OCI-LY7 (cell line): Measurements from ENCODE around the gene AMPH. TPM values are rescaled to one million over a fixed set of nuclear protein-coding genes. Genes with fewer than 3 reads are reported as not detected.
A peak's percentile ranks its signal among the peaks of the same experiment; 100 is the strongest.

Source experiments
- BruUV-seq: library from RNA; stranded (reverse); fragments of 400-500 nt; replicated peaks from 2 replicates; lab custom pipeline; 2021; lab: Mats Ljungman, UMichigan
- CTCF ChIA-PET: fragments of 300-600 bp; sonication (Branson Sonifier 250); formaldehyde crosslinking; loops from one replicate; lab custom pipeline; 2022; ENCODE audit warnings: antibody characterized with exemption; ENCODE audit not compliant: unreplicated experiment; lab: Charles Lee
- POLR2A ChIA-PET: fragments of 300-600 bp; sonication (Branson Sonifier 250); formaldehyde crosslinking; loops from one replicate; lab custom pipeline; 2022; ENCODE audit warnings: antibody characterized with exemption; lab: Charles Lee
- DNase-seq: peaks from one replicate; pipeline ENCODE4 v3.0.0-alpha.2; 2015; ENCODE audit warnings: low spot score
- H2AFZ ChIP-seq: fragments of 200-600 bp; sonication (generic), shearing (Covaris generic); 2 replicates; pipeline ENCODE4 v1.6.1; 2014; ENCODE audit warnings: mild to moderate bottlenecking, antibody characterized with exemption, low read length, moderate library complexity
- H3K27ac ChIP-seq: fragments of 200-600 bp; sonication (generic); 2 replicates; pipeline ENCODE4 v1.5.1; 2014; ENCODE audit warnings: mixed run types, low read depth, mild to moderate bottlenecking, moderate library complexity, low read length, inconsistent platforms; ENCODE audit not compliant: poor library complexity, severe bottlenecking
- H3K36me3 ChIP-seq: fragments of 200-600 bp; sonication (generic); 2 replicates; pipeline ENCODE4 v1.6.1; 2014; ENCODE audit warnings: mild to moderate bottlenecking, antibody characterized with exemption, low read length, moderate library complexity, mixed read lengths; ENCODE audit not compliant: insufficient read depth
- H3K4me1 ChIP-seq: fragments of 200-600 bp; sonication (generic); 2 replicates; pipeline ENCODE4 v1.5.1; 2014; ENCODE audit warnings: mild to moderate bottlenecking, low read length; ENCODE audit not compliant: insufficient read depth, poor library complexity, severe bottlenecking
- H3K4me2 ChIP-seq: fragments of 200-600 bp; sonication (generic); 2 replicates; pipeline ENCODE4 v1.6.1; 2014; ENCODE audit warnings: mild to moderate bottlenecking, low read length
- H3K4me3 ChIP-seq: fragments of 200-600 bp; sonication (generic); 2 replicates; pipeline ENCODE4 v1.5.1; 2014; ENCODE audit warnings: mild to moderate bottlenecking, low read depth, low read length; ENCODE audit not compliant: poor library complexity, severe bottlenecking
- H3K79me2 ChIP-seq: fragments of 200-600 bp; sonication (generic); 2 replicates; pipeline ENCODE4 v1.6.1; 2016; ENCODE audit warnings: low read depth, mild to moderate bottlenecking, low read length, moderate library complexity, mixed read lengths; ENCODE audit not compliant: insufficient read depth
- H3K9me2 ChIP-seq: fragments of 200-600 bp; sonication (generic); 2 replicates; pipeline ENCODE4 v1.6.1; 2016; ENCODE audit warnings: mild to moderate bottlenecking, low read length, mixed read lengths; ENCODE audit not compliant: insufficient read depth
- H3K9me3 ChIP-seq: fragments of 200-600 bp; sonication (generic); 2 replicates; pipeline ENCODE4 v1.6.1; 2014; ENCODE audit warnings: mild to moderate bottlenecking, mixed run types, low read length, mixed read lengths
- H4K20me1 ChIP-seq: fragments of 200-600 bp; sonication (generic); 2 replicates; pipeline ENCODE4 v1.6.1; 2014; ENCODE audit warnings: mild to moderate bottlenecking, antibody characterized with exemption, low read length, moderate library complexity, mixed read lengths; ENCODE audit not compliant: insufficient read depth
- EZH2phosphoT487 ChIP-seq: fragments of 200-600 bp; sonication (generic); IDR thresholded peaks from 2 replicates; pipeline ENCODE4 v1.6.1; 2018; ENCODE audit warnings: low read depth, borderline replicate concordance, mild to moderate bottlenecking, mixed run types, antibody characterized with exemption, low read length, moderate library complexity, mixed read lengths
- intact Hi-C: fragments of 100-400 bp; cut with micrococcal nuclease; formaldehyde crosslinking; loops from one replicate; pipeline ENCODE4 v1.10.0; 2022; ENCODE audit not compliant: unreplicated experiment
- total RNA-seq, 2 experiments: library from RNA; depleted of rRNA in 1 of 2; stranded (reverse); fragments of >200 nt in 1 of 2; shearing (Covaris generic) in 1 of 2; gene quantifications; 2 replicates each; pipeline ENCODE4 v1.2.3, GENCODE V29; 2014 to 2022
- TF ChIP-seq, protein P1 (sequence below): fragments of 200-600 bp; sonication (generic); conservative IDR thresholded peaks from 2 replicates; pipeline ENCODE4 v1.5.1; 2014; ENCODE audit warnings: mild to moderate bottlenecking, antibody characterized with exemption, low read length, moderate library complexity, mixed read lengths

AMPH gene
- total RNA-seq, 2 experiments from 2014 or later = not detected

DNA sequence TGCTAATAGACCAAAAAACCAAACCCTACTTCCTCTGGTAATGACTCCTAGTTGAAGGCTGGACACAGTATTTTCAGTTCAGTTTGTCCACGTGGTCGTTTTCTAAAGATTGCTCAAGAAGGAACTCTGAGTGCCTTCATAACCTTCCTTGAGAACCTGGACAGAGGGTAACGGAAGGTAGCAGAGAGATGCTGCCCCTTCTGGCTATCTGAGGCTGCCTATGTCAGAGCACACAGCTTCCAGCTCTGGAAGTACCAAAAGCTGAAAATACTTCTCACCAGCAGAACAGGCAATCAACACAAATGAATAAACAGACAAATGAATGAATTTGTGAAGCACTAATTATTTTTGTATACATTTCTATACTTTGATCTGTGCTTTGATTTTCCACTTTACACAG, 85.2 kb downstream of the AMPH start:
- Histone ChIP-seq H3K4me3 (no peak overlapping the region), H3K36me3 (no peaks in the 10 kb centered on the region), H4K20me1 (no peaks in the 10 kb centered on the region), H3K9me3 (no peaks in the 10 kb centered on the region), H3K79me2 (no peaks in the 10 kb centered on the region), H3K4me1 (no peaks in the 10 kb centered on the region), H3K9me2 (no peaks in the 10 kb centered on the region), H3K4me2 (no peak overlapping the region), H2AFZ (no peak overlapping the region), H3K27ac (no peak overlapping the region)
- BruUV-seq = no TSS peak
- TF ChIP-seq, protein P1, sequence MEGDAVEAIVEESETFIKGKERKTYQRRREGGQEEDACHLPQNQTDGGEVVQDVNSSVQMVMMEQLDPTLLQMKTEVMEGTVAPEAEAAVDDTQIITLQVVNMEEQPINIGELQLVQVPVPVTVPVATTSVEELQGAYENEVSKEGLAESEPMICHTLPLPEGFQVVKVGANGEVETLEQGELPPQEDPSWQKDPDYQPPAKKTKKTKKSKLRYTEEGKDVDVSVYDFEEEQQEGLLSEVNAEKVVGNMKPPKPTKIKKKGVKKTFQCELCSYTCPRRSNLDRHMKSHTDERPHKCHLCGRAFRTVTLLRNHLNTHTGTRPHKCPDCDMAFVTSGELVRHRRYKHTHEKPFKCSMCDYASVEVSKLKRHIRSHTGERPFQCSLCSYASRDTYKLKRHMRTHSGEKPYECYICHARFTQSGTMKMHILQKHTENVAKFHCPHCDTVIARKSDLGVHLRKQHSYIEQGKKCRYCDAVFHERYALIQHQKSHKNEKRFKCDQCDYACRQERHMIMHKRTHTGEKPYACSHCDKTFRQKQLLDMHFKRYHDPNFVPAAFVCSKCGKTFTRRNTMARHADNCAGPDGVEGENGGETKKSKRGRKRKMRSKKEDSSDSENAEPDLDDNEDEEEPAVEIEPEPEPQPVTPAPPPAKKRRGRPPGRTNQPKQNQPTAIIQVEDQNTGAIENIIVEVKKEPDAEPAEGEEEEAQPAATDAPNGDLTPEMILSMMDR = 0 out of 2 replicates have a peak, but pooled peaks have one; percentile 11
- no peak for TF ChIP-seq EZH2phosphoT487
- intact Hi-C loops = no loop called here
- CTCF ChIA-PET = no interaction called here
- no peak for DNase-seq
- POLR2A ChIA-PET = interaction anchor here (0.7 kb wide), 1 partner anchor 33 kb away, joined by 3 read pairs; no protein-coding TSS in a partner anchor

DNA sequence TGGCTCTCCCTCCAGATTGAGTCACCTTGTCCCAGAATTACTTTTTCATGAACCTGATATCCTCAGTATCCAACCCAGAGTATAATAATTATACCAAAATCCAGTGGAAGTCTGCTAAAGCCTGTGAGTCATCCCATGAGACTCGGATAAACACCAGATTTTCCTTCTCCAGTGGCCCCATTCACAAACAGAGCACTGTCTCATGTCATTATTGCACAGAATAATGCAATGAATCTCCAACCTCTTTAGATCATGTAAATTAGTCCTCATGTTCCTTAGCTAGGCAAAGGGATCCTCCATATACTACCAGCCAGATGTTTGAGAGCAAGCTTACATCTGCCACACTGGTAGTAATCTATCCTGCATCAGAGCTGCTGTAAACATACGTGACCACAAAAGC, 89.0 kb downstream of the AMPH start:
- no peaks in the 10 kb centered on the region for H3K9me3 ChIP-seq
- no peak overlapping the region for H3K4me2 ChIP-seq
- POLR2A ChIA-PET = no interaction called here
- H3K4me1 ChIP-seq = no peaks in the 10 kb centered on the region
- H3K79me2 ChIP-seq = no peaks in the 10 kb centered on the region
- no peaks in the 10 kb centered on the region for H3K9me2 ChIP-seq
- no peaks in the 10 kb centered on the region for H4K20me1 ChIP-seq
- no peak overlapping the region for H3K27ac ChIP-seq
- H3K4me3 ChIP-seq = no peak overlapping the region
- TF ChIP-seq EZH2phosphoT487 = no peak
- TF ChIP-seq, protein P1 = no peak
- intact Hi-C loops = no loop called here
- CTCF ChIA-PET = no interaction called here
- H2AFZ ChIP-seq = no peak overlapping the region
- no TSS peak for BruUV-seq
- DNase-seq = no peak
- H3K36me3 ChIP-seq = no peaks in the 10 kb centered on the region

DNA sequence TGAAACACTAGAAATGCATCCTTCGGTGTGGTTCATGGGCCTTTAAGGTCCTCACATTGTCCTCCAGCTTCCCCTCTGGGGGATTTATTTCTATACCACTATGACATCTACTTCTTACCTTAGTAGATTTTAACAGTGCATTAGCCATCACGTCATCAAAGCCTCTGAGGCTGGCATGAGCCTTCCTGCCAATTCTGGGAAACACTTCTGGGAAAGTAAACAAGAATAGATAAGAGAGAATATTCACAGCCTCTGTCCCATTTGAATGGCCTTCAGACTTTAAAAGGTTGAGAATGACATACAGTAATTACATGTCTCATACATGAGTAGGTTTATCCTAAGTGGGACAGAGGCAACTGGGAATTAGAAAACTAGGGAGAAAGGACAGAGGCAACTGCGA, 89.7 kb downstream of the AMPH start:
- TF ChIP-seq EZH2phosphoT487 = no peak
- TF ChIP-seq, protein P1 = no peak
- Histone ChIP-seq H3K27ac (no peak overlapping the region), H2AFZ (no peak overlapping the region), H3K79me2 (no peaks in the 10 kb centered on the region), H3K4me2 (no peak overlapping the region), H3K9me2 (no peaks in the 10 kb centered on the region), H3K4me3 (no peak overlapping the region), H3K4me1 (no peaks in the 10 kb centered on the region), H4K20me1 (no peaks in the 10 kb centered on the region), H3K9me3 (no peaks in the 10 kb centered on the region), H3K36me3 (no peaks in the 10 kb centered on the region)
- BruUV-seq = no TSS peak
- CTCF ChIA-PET = no interaction called here
- DNase-seq = no peak
- POLR2A ChIA-PET = no interaction called here
- intact Hi-C loops = no loop called here
